Panc1 (cell line): ENCODE measurements around the gene KCTD19. TPM values are rescaled to one million over a fixed set of nuclear protein-coding genes. Genes with fewer than 3 reads are reported as not detected.

Source experiments
- ATAC-seq: fragments of 200-7000 bp; cut with Tn5 transposase; 2 replicates; pipeline ENCODE4 v1.9.1; 2020; ENCODE audit warnings: mild to moderate bottlenecking, moderate library complexity
- BruUV-seq: library from RNA; stranded (reverse); fragments of 400-500 nt; replicated peaks from 2 replicates; lab custom pipeline; 2021; lab: Mats Ljungman, UMichigan
- CTCF ChIA-PET: fragments of 300-600 bp; sonication (Branson Sonifier 250); formaldehyde crosslinking; loops from one replicate; lab custom pipeline; 2022; ENCODE audit warnings: antibody characterized with exemption; lab: Charles Lee
- POLR2A ChIA-PET: fragments of 300-600 bp; sonication (Branson Sonifier 250); formaldehyde crosslinking; loops from one replicate; lab custom pipeline; 2022; ENCODE audit warnings: antibody characterized with exemption; lab: Charles Lee
- DNase-seq: peaks from one replicate; pipeline ENCODE4 v3.0.0-alpha.2; 2010; ENCODE audit warnings: low read depth, low spot score
- H3K27ac ChIP-seq: 2 replicates; pipeline ENCODE4 v1.5.1; 2011; ENCODE audit warnings: mild to moderate bottlenecking, low read length, inconsistent platforms
- H3K27me3 ChIP-seq: fragments of 200-500 bp; sonication (Bioruptor generic); 2 replicates; pipeline ENCODE4 v1.6.0; 2014; ENCODE audit warnings: low read length, inconsistent platforms; ENCODE audit not compliant: control insufficient read depth, insufficient read depth
- H3K36me3 ChIP-seq: fragments of 200-500 bp; sonication (Bioruptor generic); 2 replicates; pipeline ENCODE4 v1.5.1; 2014; ENCODE audit warnings: inconsistent platforms, mild to moderate bottlenecking, low read length, moderate library complexity; ENCODE audit not compliant: control insufficient read depth, insufficient read depth
- H3K4me1 ChIP-seq: 2 replicates; pipeline ENCODE4 v1.5.1; 2011; ENCODE audit warnings: inconsistent platforms, mild to moderate bottlenecking, low read length, moderate library complexity; ENCODE audit not compliant: control insufficient read depth, insufficient read depth
- H3K4me3 ChIP-seq, 2 experiments: 2 replicates each; pipeline ENCODE4 v1.5.1; 2011 to 2012; ENCODE audit warnings: low read depth in 2 of 2, low read length in 2 of 2, mild to moderate bottlenecking in 2 of 2, inconsistent platforms in 1 of 2, moderate library complexity in 1 of 2
- H3K9me3 ChIP-seq: fragments of 200-500 bp; sonication (Bioruptor generic); 2 replicates; pipeline ENCODE4 v1.5.1; 2014; ENCODE audit warnings: low read depth, mild to moderate bottlenecking, inconsistent platforms, low read length, moderate library complexity; ENCODE audit not compliant: control insufficient read depth, insufficient read depth
- POLR2AphosphoS5 ChIP-seq: IDR thresholded peaks from 2 replicates; pipeline ENCODE4 v1.6.1; 2012; ENCODE audit warnings: mild to moderate bottlenecking, low read depth, low read length, moderate library complexity
- SIN3A ChIP-seq: IDR thresholded peaks from 2 replicates; pipeline ENCODE4 v1.6.1; 2012; ENCODE audit warnings: low read depth, mild to moderate bottlenecking, low read length, moderate library complexity, borderline replicate concordance; ENCODE audit not compliant: insufficient read depth
- TCF7L2 ChIP-seq: IDR thresholded peaks from 2 replicates; pipeline ENCODE4 v1.6.1; 2011; ENCODE audit warnings: mild to moderate bottlenecking, low read depth, low read length, inconsistent platforms
- in situ Hi-C: cut with HindIII; loops from 2 replicates; pipeline ENCODE4 v1.10.0; 2016; ENCODE audit warnings: low sequenced_read_pairs, low pct_unique_long_range_greater_than_20kb
- intact Hi-C: fragments of 100-400 bp; cut with micrococcal nuclease; formaldehyde crosslinking; loops from one replicate; pipeline ENCODE4 v1.10.0; 2022; ENCODE audit not compliant: unreplicated experiment
- total RNA-seq: library from RNA; stranded (reverse); gene quantifications from one replicate; pipeline ENCODE4 v1.2.1, GENCODE V29; 2021; ENCODE audit not compliant: unreplicated experiment
- TF ChIP-seq, protein P1 (sequence below), 2 experiments: IDR thresholded peaks; 2 replicates each; pipeline ENCODE4 v1.6.1; 2011 to 2012; ENCODE audit warnings: low read depth in 2 of 2, control low read depth in 1 of 2, low read length in 1 of 2, mild to moderate bottlenecking in 1 of 2, moderate library complexity in 1 of 2; ENCODE audit not compliant: insufficient read depth in 1 of 2
- TF ChIP-seq, protein P2 (sequence below): fragments of 450-650 bp; IDR thresholded peaks from 2 replicates; pipeline ENCODE4 v1.5.1; 2017; ENCODE audit warnings: mild to moderate bottlenecking

Gene KCTD19
- total RNA-seq, 1 experiment from 2014 or later = 0.62 TPM

DNA sequence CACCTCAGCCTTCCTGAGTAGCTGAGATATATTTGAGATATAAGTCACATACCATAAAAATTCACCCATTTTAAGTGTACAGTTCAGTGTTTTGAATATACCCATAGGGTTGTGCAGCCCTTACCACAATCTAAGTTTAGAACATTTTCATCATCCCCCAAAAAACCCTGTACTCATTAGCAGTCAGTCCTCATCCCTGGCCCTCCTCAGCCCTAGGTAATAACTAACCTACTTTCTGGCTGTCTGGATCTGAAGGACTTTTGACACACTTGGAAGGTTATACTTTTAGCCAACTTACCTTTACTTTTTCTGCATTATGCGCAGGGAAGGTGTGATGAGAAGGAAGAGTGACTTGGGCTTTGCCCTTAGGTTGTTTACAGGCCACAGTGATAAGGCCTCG is 51.2 kb downstream of the KCTD19 start:
- no peaks in the 10 kb centered on the region; the same call in 1 of the 2 replicates for H3K36me3 ChIP-seq
- TF ChIP-seq, protein P1, sequence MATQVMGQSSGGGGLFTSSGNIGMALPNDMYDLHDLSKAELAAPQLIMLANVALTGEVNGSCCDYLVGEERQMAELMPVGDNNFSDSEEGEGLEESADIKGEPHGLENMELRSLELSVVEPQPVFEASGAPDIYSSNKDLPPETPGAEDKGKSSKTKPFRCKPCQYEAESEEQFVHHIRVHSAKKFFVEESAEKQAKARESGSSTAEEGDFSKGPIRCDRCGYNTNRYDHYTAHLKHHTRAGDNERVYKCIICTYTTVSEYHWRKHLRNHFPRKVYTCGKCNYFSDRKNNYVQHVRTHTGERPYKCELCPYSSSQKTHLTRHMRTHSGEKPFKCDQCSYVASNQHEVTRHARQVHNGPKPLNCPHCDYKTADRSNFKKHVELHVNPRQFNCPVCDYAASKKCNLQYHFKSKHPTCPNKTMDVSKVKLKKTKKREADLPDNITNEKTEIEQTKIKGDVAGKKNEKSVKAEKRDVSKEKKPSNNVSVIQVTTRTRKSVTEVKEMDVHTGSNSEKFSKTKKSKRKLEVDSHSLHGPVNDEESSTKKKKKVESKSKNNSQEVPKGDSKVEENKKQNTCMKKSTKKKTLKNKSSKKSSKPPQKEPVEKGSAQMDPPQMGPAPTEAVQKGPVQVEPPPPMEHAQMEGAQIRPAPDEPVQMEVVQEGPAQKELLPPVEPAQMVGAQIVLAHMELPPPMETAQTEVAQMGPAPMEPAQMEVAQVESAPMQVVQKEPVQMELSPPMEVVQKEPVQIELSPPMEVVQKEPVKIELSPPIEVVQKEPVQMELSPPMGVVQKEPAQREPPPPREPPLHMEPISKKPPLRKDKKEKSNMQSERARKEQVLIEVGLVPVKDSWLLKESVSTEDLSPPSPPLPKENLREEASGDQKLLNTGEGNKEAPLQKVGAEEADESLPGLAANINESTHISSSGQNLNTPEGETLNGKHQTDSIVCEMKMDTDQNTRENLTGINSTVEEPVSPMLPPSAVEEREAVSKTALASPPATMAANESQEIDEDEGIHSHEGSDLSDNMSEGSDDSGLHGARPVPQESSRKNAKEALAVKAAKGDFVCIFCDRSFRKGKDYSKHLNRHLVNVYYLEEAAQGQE (IDR thresholded peaks at IDR 0.05; ENCODE audit: insufficient read depth in 1 of 2, low read depth in 2 of 2, low read length in 1 of 2) = no peak
- TF ChIP-seq, protein P2, sequence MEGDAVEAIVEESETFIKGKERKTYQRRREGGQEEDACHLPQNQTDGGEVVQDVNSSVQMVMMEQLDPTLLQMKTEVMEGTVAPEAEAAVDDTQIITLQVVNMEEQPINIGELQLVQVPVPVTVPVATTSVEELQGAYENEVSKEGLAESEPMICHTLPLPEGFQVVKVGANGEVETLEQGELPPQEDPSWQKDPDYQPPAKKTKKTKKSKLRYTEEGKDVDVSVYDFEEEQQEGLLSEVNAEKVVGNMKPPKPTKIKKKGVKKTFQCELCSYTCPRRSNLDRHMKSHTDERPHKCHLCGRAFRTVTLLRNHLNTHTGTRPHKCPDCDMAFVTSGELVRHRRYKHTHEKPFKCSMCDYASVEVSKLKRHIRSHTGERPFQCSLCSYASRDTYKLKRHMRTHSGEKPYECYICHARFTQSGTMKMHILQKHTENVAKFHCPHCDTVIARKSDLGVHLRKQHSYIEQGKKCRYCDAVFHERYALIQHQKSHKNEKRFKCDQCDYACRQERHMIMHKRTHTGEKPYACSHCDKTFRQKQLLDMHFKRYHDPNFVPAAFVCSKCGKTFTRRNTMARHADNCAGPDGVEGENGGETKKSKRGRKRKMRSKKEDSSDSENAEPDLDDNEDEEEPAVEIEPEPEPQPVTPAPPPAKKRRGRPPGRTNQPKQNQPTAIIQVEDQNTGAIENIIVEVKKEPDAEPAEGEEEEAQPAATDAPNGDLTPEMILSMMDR = no peak
- TF ChIP-seq TCF7L2 (no peak), SIN3A (no peak), POLR2AphosphoS5 (no peak)
- in situ Hi-C loops = no loop called here
- DNase-seq (no peak), ATAC-seq (no peak)
- intact Hi-C loops = no loop called here
- CTCF ChIA-PET = no interaction called here
- H3K9me3 ChIP-seq = no peaks in the 10 kb centered on the region
- POLR2A ChIA-PET = no interaction called here
- H3K4me3 ChIP-seq = no peak overlapping the region
- peaks cover 6% of the 10 kb centered on the region; the same call in 1 of the 2 replicates for H3K4me1 ChIP-seq
- no peaks in the 10 kb centered on the region for H3K27me3 ChIP-seq
- BruUV-seq = no TSS peak
- no peak overlapping the region for H3K27ac ChIP-seq

DNA sequence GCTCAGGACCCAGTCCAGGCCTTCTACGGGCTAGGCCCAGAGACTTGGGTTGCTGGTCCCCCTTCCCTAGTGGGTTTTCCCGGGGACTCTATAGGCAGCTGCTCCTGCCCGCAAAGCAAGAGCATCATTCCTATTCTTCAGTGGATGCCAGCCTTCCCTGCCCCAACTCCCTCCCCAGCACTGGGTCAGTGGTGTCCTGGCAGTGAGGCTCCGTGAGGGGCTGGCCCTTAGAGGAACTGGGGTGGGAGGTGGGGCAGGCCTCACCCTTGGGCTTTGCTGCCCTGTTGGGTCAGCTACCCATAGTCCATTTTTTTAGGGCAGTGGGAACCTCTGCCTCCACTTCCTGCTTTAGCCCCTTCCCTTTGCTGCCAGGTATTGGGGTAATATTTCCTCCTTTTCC is 55.1 kb downstream of the KCTD19 start:
- intact Hi-C loops (no loop called here), in situ Hi-C loops (no loop called here)
- 0 out of 2 replicates have a peak, but pooled peaks have one; percentile 41 for ATAC-seq
- no peak for DNase-seq
- ChIA-PET POLR2A (no interaction called here), CTCF (interaction anchor here (1.0 kb wide), 1 partner anchor 11 kb away, joined by 3 read pairs; no protein-coding TSS in a partner anchor)
- TF ChIP-seq, protein P1 (IDR thresholded peaks at IDR 0.05; ENCODE audit: insufficient read depth in 1 of 2, low read depth in 2 of 2, low read length in 1 of 2) = no peak
- TF ChIP-seq TCF7L2 (no peak), POLR2AphosphoS5 (no peak), SIN3A (no peak)
- TF ChIP-seq, protein P2 = no peak
- Histone ChIP-seq H3K9me3 (no peaks in the 10 kb centered on the region), H3K4me1 (no peaks in the 10 kb centered on the region; the same call in 1 of the 2 replicates), H3K27me3 (no peaks in the 10 kb centered on the region), H3K4me3 (no peak overlapping the region), H3K36me3 (no peaks in the 10 kb centered on the region), H3K27ac (no peak overlapping the region)
- BruUV-seq = no TSS peak
